Measurements from ENCODE around the gene TNFAIP3. TPM values are rescaled to one million over a fixed set of nuclear protein-coding genes. Genes with fewer than 3 reads are reported as not detected.

The TNFAIP3 gene
- total RNA-seq, 1 donor from 2014 or later: 68.9 TPM

DNA sequence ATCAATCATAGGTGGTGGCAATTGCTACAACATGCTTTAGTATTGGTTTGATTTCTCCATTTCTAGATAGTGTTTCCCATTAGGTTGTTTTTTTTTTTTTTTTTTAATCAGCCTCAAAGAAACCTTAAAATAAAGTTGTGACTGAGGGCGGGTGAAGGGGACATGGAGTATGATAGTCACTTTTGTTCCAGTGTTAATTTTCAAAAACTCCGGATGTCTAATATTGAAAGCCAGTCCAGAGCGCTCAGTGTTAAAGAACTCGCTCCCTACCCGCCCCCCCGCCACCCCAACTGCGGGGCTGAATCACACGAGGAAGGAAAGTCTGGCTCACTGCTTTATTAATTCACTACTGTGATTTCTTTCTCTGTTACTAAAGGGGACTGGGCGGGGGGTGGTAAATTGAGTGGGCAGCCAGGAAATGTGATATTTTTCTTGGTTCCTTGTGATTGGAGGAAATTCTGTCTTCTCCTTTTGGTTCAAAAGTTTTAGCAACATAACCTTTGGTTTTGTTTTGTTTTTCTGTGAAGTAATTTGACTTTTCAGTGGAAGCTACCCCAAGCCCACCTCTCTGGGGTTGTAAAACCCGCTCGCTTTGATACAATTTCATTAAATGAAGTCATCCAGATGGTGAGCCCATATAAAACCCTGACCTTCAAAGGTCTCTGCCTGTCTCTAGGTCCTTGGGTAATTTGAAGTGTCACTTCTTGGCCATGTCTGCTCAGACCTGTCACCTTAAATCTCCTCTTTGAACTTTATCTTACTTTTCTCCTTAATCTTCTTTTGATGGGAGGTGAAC lies 38.0 kb downstream of the TNFAIP3 start:
- Mint-ChIP-seq H3K36me3 (no peaks in the 10 kb centered on the region), H3K27me3 (ENCODE audit: low read depth) (peaks cover 12% of the 10 kb centered on the region), H3K27ac (no peak overlapping the region), H3K4me1 (peaks cover 27% of the 10 kb centered on the region), H3K4me3 (no peak overlapping the region), H3K9me3 (no peaks in the 10 kb centered on the region)
- DNase-seq (ENCODE audit: low spot score in 2 of 2, unreplicated experiment in 2 of 2): no peak
- no peak for TF ChIP-seq CTCF (IDR thresholded peaks at IDR 0.05; ENCODE audit: unreplicated experiment)

- Mint-ChIP-seq H3K9me3 (no peaks in the 10 kb centered on the region), H3K27ac (no peak overlapping the region), H3K4me1 (peaks cover 24% of the 10 kb centered on the region)
Observed at GRCh38 chr6:137906020-137906472, 39.0 kb downstream of the TNFAIP3 start.

GRCh38 chr6:137907170-137907569 lies 40.1 kb downstream of the TNFAIP3 start:
- Mint-ChIP-seq H3K27me3 (ENCODE audit: low read depth) (peaks cover 17% of the 10 kb centered on the region), H3K4me1 (peaks cover 16% of the 10 kb centered on the region), H3K27ac (no peak overlapping the region), H3K4me3 (no peak overlapping the region), H3K9me3 (no peaks in the 10 kb centered on the region), H3K36me3 (no peaks in the 10 kb centered on the region)
- no peak for TF ChIP-seq CTCF (IDR thresholded peaks at IDR 0.05; ENCODE audit: unreplicated experiment)
- DNase-seq (ENCODE audit: low spot score in 2 of 2, unreplicated experiment in 2 of 2): no peak

More at GRCh38 chr6:137906020-137906472, 39.0 kb downstream of the TNFAIP3 start:
- no peak for TF ChIP-seq CTCF (IDR thresholded peaks at IDR 0.05; ENCODE audit: unreplicated experiment)
- H3K36me3 Mint-ChIP-seq: no peaks in the 10 kb centered on the region
- no peak for DNase-seq (ENCODE audit: low spot score in 2 of 2, unreplicated experiment in 2 of 2)
- no peak overlapping the region for H3K4me3 Mint-ChIP-seq
- H3K27me3 Mint-ChIP-seq (ENCODE audit: low read depth): peaks cover 17% of the 10 kb centered on the region

DNA sequence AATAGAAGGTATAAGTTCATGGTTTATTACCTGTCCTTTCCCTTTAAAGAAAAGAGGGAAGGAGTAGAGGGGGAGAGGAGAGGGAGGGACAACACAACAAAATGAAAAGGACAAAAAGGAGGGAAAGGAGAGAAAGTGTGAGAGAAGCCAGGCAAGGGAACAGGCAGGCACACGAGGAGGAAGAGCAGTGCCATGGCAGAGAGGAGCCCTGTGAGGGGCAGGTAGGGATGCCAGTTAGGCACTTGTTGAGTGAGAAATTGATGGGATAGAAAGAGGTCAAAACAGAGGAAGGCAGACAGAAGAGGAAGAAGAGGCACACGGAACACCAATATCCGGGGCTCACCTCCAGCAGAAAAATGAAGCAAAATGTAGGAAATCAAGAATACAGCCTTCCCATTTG lies 42.5 kb downstream of the TNFAIP3 start:
- no peak overlapping the region for H3K4me3 Mint-ChIP-seq
- peaks cover 5% of the 10 kb centered on the region for H3K36me3 Mint-ChIP-seq
- TF ChIP-seq CTCF (IDR thresholded peaks at IDR 0.05; ENCODE audit: unreplicated experiment): no peak
- no peak overlapping the region for H3K27ac Mint-ChIP-seq
- H3K9me3 Mint-ChIP-seq: peaks cover 18% of the 10 kb centered on the region
- H3K4me1 Mint-ChIP-seq: peaks cover 9% of the 10 kb centered on the region
- H3K27me3 Mint-ChIP-seq (ENCODE audit: low read depth): peaks cover 17% of the 10 kb centered on the region
- DNase-seq (ENCODE audit: low spot score in 2 of 2, unreplicated experiment in 2 of 2): no peak

DNA sequence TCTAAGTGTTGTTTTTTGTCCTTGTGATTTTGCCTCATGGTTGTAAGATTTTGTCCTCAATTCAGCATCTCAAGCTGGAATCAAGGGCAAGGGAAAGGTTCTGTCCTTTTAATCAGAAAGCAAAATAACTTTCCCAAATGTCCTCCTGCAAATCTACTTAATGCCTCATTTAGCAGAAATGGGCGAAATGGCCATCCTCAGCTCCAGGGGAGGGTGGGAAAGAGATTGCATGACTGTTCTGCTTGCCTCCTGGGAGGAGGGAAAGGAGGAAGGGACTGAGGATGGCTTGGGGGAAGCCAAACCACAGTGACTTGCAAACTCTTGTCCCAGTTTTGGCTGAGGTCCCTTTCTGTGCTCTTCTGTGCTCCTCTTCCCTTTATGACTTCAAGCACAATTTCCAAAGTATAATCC lies 43.4 kb downstream of the TNFAIP3 start:
- Mint-ChIP-seq H3K9me3 (peaks cover 23% of the 10 kb centered on the region), H3K36me3 (peaks cover 5% of the 10 kb centered on the region), H3K27me3 (ENCODE audit: low read depth) (peaks cover 17% of the 10 kb centered on the region), H3K27ac (no peak overlapping the region), H3K4me3 (no peak overlapping the region), H3K4me1 (peaks cover 2% of the 10 kb centered on the region)
- no peak for DNase-seq (ENCODE audit: low spot score in 2 of 2, unreplicated experiment in 2 of 2)
- TF ChIP-seq CTCF (IDR thresholded peaks at IDR 0.05; ENCODE audit: unreplicated experiment): no peak

Measured in mesothelial cell of epicardium (in vitro differentiated cells).